Urothelium cell line (cell line): ENCODE data around the gene COMMD6.

Source experiments
- DNase-seq: peaks from one replicate; pipeline ENCODE4 v3.0.0; 2011; ENCODE audit warnings: low spot score, mixed read lengths
- FAIRE-seq: peaks from 2 replicates; lab custom pipeline; 2011; peaks lifted over from hg19 to GRCh38; lab: Jason Lieb, UNC

Gene COMMD6

DNA sequence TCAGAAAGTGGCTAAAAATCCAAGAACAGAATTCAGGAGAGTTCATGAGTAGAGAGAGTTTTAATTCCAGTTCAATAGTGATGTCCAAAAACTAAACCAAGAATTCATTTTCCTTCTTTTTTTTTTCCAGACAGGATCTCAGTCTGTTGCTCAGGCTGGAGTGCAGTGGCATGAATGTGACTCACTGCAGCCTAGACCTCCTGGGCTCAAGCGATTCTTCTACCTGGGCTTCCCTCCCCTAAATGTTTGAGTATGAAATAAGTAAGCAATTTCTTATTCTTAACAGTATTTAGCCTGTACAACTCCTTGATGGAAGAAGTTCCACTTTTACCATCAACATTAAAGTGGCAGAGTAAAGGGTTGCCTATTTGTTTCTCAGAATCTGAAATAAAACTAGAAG, 3.8 kb downstream of the COMMD6 start:
- DNase-seq: no peak
- no peak for FAIRE-seq

DNA sequence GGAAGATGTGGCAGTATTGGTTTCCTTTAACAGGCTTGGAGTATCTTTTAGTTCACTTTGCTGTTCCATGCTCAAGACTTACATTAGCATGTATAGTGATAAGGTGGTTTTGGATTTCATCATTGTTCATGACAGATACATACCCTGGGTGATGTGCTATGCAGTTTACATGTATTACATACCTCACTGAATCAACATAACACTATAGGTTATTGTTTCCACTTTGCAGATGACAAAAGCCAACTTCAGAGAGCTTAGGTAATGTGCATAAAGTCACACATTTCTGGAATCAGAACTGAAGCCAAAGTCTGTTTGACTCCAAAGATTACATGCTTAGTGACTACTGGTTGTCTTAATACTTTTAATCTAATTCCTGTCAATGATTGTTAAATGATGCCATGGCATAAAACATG, 7.1 kb downstream of the COMMD6 start:
- no peak for FAIRE-seq

DNA sequence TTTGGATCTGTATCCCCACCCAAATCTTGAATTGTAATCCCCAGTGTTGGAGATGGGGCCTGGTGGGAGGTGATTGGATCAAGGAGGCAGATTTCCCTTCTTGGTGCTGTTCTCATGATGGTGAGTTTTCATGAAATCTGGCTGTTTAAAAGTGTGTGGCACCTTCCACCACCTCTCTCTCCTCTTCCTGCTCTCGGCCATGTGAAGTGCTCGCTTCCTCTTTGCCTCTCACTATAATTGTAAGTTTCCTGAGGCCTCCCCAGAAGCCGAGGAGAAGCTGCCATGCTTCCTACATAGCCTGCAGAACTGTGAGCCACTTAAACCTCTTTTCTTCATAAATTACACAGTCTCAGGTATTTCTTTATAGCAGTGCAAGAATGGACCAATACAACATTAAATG, 15.7 kb downstream of the COMMD6 start:
- FAIRE-seq: no peak
- no peak for DNase-seq

More for the DNA sequence above, 7.1 kb downstream of the COMMD6 start:
- no peak for DNase-seq

DNA sequence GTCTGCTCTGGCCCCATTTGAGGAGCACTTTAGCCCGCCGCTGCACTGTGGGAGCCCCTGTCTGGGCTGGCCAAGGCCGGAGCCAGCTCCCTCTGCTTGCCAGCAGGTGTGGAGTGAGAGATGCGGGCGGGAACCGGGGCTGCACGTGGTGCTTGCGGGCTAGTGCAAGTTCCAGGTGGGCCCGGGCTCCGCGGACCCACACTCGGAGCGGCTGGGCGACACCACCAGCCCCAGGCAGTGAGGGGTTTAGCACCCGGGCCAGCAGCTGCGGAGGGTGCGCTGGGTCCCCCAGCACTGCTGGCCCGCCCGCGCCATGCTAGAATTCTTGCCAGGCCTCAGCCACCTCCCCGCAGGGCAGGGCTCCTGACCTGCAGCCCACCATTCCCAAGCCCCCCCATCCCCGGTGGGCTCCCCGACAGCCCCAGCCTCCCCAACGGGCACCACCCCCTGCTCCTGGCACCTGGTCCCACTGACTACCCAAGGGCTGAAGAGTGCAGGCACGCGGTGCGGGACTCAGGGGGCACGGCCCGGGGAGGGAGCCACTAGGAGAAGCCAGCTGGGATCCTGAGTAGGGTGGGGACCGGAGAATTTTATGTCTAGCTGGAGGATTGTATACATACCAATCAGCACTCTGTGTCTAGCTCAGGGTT, 19.1 kb downstream of the COMMD6 start:
- no peak for FAIRE-seq
- no peak for DNase-seq

DNA sequence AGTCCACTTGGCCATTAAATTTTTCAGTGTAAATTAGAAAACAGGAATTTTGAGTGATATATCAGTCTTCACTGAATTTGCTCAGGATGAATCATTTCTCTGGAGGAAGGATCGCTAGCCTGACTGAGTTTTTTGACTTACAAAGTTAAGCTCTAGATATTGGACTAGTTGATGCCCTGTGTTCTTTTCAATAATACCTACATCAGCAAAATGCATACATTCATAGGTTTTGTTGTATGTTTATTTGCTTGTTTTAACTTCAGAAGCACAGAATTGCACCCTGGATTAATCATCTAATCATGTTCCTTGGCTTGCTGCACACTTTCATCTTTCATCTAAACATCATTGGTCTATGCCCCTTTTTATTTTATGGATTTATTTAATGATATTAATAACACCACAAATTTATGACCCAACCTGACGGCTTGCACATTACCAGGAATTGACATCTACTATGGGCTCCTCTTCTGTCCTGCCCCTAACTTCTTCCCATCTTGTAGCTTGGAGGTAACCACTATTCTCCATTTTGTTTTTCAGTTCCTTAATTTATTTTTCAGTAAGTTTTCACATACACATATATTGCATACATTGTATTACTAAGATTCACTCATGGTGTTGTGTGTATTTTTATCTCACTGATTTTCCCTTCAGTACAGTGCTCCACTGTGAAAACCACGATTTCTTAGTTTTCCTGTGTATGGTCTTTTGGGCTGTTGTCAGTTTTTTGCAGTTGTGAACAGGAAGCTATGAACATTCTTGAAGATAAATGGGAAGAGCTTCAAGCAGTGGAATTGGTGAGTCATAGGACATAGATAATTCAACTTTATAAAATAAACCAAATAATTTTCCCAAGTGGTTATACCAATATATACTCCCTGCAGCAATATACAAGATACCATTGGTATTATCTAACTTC, 23.3 kb downstream of the COMMD6 start:
- FAIRE-seq: no peak

DNA sequence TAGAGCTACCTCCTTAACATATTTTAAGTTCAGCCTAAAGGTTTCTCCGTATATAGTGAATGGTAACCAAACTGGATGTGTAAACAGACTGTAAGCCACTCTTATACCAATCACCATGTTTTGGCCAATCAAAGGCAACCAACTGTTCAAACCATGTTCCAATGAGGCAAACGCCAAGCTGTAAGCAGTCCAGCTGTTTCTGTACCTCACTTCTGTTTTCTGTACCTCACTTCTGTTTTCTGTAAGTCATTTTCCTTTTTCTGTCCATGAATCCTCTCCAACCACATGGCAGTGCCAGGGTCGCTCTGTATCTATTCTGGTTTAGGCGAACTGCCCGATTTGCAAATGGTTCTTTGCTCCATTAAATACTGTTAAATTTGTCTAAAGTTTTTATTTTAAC, 24.4 kb downstream of the COMMD6 start:
- FAIRE-seq (no peak), DNase-seq (no peak)

More for the DNA sequence above, 23.3 kb downstream of the COMMD6 start:
- DNase-seq: no peak

DNA sequence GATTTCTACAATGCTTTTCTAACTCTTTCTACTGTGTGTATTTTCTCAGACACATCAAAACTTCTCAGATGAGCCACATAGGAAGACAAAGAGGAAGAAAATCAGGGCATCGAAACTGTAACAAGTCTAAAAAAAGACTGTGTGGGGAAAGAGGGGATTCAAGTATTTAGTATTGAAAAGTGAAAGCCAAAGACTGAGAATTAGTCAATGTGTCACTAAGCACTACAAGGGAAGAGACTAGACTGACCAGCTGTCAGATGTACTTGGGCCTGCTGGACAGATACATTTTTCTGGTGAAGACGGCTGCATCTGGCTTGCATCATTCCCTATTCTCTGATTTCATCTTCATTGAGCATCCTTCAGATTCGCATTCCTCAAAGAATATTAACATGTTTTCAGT, 25.4 kb downstream of the COMMD6 start:
- FAIRE-seq (no peak), DNase-seq (no peak)

DNA sequence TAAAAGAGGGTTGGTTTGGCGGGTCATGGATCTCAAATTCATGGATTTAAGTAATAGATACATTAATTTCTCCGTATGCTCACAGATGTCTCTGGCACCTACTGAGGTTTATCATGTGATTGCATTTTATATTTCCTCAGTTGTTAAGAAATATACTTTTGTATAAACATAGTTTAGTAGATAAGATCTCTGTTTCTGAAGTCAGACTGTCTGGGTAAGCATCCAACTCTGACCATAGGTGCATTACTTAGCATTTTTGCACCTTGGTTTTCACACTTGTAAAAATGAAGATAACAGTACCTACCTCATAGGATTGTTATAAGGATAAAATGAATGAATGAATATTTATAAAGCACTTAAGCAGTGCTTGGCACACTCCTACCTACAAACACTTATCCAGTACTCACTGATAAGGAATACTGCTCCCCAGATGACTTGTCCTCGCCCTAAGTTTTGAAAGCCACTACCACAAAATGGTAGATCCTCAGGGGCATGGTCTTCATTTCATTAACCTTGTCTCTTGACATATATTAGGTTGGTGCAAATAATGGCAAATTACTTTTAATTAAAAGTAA, 26.5 kb downstream of the COMMD6 start:
- DNase-seq: no peak
- FAIRE-seq: no peak

DNA sequence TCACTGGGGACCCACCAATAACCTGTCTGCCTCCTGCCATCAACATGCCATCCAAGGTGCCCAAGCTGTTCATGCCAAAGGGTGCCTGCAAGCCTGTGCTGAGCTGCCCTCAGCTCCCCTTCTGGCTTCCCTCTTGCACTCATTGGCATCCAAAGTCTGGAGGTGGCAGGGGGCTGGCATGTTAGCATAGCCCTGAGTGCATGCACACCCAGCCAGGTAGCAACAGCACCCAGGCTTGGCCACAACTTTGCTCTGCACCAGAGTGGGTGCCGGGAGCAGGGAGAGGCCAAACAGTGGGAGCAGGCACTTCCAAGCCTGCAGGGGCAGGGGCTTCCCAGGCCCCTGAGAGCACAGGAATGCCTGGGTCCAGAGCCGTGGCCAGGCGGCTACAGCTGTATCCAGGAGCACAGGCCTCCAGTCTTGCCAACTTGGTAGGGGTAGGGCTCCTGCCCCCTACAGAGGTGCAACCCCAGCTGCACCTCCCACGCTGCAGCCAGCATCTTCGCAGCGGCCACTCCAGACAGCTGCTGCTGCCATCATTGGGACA, 29.6 kb downstream of the COMMD6 start:
- DNase-seq (no peak), FAIRE-seq (no peak)

DNA sequence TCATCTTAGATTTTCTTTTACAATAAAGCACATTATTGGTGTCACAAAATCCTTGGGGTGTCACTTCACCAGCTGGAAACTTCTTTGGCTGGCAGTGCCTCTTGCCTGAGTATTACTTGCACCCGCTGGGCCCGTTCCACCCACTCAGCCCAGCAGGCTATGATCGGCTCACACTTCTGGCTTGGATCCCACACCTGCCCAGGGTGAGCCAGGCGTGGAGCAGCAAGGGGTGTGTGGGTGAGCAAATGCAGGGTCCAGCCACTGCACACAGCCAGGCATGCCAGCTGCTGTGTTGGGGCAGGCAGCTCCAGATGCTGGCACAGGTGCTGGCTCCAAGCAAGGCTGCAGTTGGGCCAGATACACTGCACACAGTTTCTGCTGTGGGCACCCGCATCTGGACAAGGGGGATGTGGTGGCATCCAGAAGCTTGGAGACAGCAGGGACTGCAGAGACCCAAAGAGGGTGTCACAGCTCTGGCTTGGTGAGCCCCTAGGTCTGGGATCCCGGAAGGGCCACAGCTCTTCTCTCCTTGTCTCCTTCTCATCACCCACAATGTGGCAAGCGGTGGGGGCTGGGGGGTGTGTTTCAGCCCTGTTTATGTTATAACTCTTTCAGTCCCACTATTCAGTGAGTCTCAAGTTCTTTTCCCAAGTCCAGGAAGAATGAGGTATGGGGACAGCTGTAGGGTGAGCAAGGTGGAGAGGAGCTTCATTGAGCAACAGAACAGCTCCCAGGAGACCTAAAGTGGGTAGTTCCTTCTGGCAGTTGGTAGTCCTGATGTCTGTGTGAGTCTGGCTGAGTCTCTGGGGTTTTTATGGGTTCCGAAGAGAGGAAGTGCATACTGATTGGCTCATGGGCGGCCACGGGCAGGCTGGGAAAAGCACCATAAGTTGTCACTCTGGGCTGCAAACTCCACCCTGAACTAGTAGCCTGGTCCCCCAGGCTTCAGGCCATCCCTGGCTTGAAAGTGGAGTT, 30.3 kb downstream of the COMMD6 start:
- FAIRE-seq (no peak), DNase-seq (no peak)

DNA sequence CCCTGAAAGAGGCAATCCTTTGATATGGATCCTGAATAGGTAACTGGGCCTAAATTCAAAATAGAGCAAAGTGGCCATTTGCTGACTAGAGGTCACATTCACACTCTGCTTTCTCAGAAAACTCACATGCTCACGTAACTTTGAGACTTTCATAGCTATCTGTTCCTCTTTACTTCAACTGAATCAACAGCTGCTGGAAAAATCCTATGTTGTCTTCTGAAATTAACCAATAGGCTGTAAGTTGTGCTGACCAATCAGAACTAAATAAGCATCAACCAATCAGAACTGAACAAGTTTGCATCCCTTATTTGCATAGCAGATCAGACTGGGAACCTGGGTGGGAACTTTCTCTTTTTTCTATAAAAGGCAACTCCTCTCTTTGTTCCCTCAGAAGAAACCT, 31.6 kb downstream of the COMMD6 start:
- no peak for DNase-seq
- FAIRE-seq: no peak

DNA sequence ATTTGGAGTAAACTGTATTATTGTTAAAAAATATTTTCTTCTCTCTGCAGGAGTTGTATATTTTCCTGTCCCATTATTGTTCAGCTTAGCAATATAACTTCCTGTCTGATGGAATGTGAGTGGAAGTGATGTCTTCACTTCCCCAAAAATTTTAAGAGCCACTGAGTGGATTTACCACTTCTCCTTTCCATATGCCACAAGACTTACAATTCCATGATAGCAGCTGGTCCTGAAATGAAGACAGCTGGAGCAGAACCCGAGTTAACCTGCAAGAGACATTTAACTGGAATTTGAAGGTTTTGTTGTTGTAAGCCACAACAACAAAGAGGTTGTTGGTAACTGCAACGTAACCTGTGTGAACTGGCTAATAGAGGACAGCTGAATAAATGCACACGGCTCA, 32.3 kb downstream of the COMMD6 start:
- DNase-seq (no peak), FAIRE-seq (no peak)

DNA sequence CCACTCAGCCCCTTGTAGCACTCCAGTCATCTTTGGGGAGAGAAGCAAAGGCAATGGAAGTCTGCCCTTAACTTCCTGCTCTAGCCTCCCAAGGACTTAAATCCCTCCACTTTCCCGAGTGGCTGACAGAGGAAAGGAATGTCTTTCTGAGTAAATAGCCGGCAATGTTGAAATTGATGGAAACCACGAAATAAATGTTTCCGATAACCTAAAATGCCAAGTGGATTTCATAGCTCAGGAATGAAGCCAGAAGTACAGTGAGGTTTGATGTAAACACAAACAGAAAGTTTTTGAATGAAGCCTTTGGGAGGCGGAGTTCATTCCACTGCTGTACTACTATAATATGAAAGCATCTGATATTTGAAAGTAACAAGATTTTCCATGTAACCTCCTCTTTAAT, 41.7 kb downstream of the COMMD6 start:
- DNase-seq (peak; percentile 26), FAIRE-seq (no peak)

DNA sequence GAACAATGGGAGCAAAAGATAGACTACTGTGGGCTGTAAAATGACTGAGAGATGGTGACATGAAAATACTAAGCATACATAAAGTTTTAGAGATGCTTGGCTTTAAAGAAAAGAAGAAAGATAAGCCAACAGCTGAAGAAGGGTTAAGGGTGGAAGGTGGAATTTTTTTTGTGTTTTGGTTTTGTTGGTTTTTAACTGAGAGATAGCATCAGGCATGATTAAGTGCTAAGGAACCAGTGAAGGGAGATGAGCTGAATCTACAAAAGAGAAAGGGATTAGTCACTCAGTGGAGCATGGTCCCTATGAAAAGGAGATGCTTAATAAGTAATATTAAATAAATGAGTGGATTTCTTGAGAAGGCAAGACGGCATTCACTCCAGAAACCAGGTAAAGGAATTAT, 43.1 kb downstream of the COMMD6 start:
- DNase-seq (no peak), FAIRE-seq (no peak)

DNA sequence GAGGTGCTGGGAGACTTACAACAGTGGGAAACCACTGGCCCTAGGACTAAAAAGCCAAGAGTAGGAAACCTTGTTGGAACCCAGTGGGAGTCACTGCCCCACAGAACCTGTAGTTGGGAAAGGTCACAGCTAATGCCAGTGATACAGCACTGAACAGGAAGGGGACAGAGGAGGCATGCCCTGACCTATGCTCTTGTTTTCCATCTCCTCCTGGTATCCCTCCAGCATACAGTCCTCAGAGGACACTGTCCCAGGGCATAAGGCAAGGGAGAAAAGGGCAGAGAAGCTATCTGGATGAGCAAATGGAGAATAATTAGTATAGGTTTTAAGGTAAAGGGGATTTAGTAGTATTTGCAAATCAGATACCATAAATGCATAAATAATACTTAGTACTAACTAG, 44.5 kb downstream of the COMMD6 start:
- DNase-seq (no peak), FAIRE-seq (no peak)

DNA sequence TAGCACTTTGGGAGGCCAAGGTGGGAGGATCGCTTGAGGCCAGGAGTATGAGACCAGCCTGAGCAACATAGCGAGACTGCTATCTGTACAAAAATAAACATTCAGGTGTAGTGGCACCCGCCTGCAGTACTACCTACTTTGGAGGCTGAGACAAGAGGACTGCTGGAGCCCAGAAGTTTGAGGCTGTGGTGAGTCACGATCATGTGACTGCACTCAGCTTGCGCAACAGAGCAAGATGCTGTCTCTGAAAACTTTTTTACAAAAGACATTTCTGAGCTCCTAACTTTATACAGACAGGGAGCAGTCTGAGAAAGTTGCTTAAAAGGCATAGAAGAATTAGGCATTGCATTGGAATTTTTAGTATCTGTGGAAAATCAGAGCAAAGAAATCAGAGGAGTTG, 45.3 kb downstream of the COMMD6 start:
- no peak for FAIRE-seq

DNA sequence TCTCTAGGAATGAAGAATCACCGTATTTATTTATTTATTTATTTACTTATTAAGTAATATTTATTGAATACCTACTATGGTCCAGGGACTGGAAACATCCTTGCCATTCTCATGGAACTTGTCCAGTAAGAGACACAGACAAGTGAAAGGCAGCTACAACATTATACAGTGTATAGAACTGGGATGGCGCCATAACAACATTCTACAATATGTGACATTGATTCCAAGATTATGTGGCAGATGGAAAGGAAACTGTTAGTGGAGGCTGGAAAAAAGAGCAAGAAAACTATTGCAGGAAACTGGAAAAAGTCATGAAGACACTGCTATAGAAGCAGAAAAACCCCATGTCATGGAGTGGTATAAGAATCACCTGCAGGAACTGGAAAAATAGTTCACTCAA, 46.3 kb downstream of the COMMD6 start:
- FAIRE-seq (no peak), DNase-seq (no peak)

More for the DNA sequence above, 45.3 kb downstream of the COMMD6 start:
- no peak for DNase-seq

DNA sequence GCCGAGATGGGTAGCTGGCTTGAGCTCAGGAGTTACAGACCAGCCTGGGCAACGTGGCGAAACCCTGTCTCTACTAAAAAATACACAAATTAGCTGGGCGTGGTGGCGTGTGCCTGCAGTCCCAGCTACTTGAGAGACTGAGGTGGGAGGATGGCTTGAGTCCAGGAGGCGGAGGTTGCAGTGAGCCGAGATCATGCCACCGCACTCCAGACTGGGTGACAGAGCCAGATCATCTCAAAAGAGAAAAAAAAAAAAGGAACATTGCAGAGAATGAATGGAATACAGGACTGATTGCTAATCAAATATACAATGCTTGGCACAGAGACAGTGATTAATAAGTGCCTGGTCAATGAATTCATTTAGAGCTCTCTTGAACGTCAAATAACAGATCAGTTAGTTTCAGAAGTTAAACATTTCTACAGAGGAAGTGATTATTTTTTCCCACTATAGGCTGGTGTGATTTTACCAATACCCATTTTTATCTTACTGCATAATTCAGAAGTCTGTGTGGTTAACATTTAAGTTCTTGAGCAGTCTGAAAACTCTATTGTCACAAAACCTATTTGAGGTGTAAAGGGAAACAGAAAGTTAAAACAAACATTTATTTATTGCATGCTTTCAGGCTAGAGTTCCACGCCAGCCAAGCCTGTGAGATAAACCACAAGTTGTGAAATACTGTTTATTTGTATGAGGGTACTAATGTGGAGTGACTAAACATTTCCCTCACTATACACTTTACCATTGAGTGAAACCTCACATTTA, 48.0 kb downstream of the COMMD6 start:
- DNase-seq (no peak), FAIRE-seq (no peak)

DNA sequence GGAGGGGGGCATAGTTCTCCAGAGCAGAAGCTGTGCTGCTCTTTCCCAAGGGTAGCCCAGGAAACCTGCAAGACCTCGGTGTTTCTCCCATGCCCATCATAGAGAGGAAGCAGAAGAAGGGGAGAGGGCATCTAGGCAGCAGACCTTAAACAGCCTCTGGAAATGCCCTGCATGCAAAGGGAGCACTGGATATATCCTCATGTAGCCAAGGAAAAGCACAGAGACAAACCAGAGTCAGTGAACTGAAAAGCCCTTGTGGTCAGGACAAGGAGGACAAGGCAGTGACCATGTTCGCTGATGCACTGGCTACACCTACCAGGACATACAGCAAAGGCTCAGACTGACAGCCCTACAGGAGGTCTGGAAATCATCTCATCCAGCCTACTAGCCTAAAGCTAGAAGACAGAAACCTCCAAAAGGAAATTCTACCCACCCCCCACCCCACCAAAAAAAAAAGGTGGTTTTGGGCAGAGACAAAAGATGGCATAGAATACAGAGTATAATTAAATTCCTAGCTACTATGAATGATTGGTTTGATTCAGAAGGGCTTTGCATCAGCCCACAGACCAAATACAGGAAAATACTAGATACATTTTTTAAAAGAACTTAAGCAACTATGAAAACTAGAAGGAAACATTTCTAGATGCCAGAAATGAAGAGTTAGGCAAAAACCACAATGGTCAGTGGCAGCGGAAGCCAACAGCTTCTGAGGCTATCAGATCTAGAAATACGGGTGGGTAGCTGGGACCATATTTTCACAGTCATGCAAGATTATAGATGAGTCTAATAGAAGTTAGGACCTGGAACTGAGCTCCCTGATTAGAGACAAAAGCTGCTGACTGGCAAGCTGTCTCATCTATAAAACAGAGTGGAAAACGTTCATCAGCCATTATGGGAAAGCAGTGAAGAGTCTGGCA, 51.2 kb downstream of the COMMD6 start:
- FAIRE-seq (no peak), DNase-seq (peak; percentile 12)
